ENCODE measurements around the gene PRICKLE3. TPM values are rescaled to one million over a fixed set of nuclear protein-coding genes. Genes with fewer than 3 reads are reported as not detected.
A peak's percentile ranks its signal among the peaks of the same experiment; 100 is the strongest.
"Not testable (repeated sequence)": the region's sequence is repeated elsewhere in the genome, so short reads cannot be mapped to it uniquely, and the experiment has no call there.

PRICKLE3 gene
- polyA plus RNA-seq, 5 donors: 4.2 to 7.3 (median 6.4) TPM

GRCh38 chrX:49184294-49185281, 1.6 kb downstream of the PRICKLE3 start:
- peak; percentile 73 to 75 for DNase-seq

GRCh38 chrX:49183701-49184281, 2.4 kb downstream of the PRICKLE3 start:
- DNase-seq: no peak

- no peak for DNase-seq
Observed at GRCh38 chrX:49179358-49179757, 6.8 kb downstream of the PRICKLE3 start.

GRCh38 chrX:49178537-49178936, 7.6 kb downstream of the PRICKLE3 start:
- no peak for DNase-seq

- no peak for DNase-seq
Observed at GRCh38 chrX:49177873-49178480, 8.2 kb downstream of the PRICKLE3 start.

GRCh38 chrX:49177338-49177833, 8.8 kb downstream of the PRICKLE3 start:
- no peak for DNase-seq

- DNase-seq: no peak
Observed at GRCh38 chrX:49176421-49177326, 9.5 kb downstream of the PRICKLE3 start.

- DNase-seq: no peak
Observed at GRCh38 chrX:49175435-49176274, 10.5 kb downstream of the PRICKLE3 start.

- DNase-seq: no peak
Observed at GRCh38 chrX:49174723-49175122, 11.4 kb downstream of the PRICKLE3 start.

- DNase-seq: not testable (repeated sequence)
Observed at GRCh38 chrX:49173544-49173943, 12.6 kb downstream of the PRICKLE3 start.

GRCh38 chrX:49172280-49172780, 13.8 kb downstream of the PRICKLE3 start:
- no peak for DNase-seq

- DNase-seq: no peak
Observed at GRCh38 chrX:49171752-49172279, 14.4 kb downstream of the PRICKLE3 start, which contains the start of gene PLP2. TSS of gene PLP2 (plus strand) at chrX:49171898. CDS start at chrX:49172001, 103 bp downstream.

- no peak for DNase-seq
Observed at GRCh38 chrX:49167740-49168108, 18.4 kb downstream of the PRICKLE3 start.

- peak in 1 of 2 donors; percentile 27 for DNase-seq
Observed at GRCh38 chrX:49166914-49167739, 19.0 kb downstream of the PRICKLE3 start.

GRCh38 chrX:49165901-49166881, 20.0 kb downstream of the PRICKLE3 start:
- DNase-seq: peak; percentile 74 to 76

- DNase-seq: no peak
Observed at GRCh38 chrX:49164589-49165360, 21.4 kb downstream of the PRICKLE3 start.

Measured in right lung (tissue), 5 donors.